B cell (primary cell): ENCODE results near the gene VWA3A.

Source experiments
- EZH2 ChIP-seq: IDR thresholded peaks from 2 replicates; pipeline ENCODE4 v1.6.1; 2012; ENCODE audit warnings: borderline replicate concordance, low read depth, mild to moderate bottlenecking, moderate library complexity, low read length; ENCODE audit not compliant: insufficient read depth, poor library complexity, severe bottlenecking
- TF ChIP-seq, protein P1 (sequence below): fragments of 200-600 bp; IDR thresholded peaks from one replicate; pipeline ENCODE4 v1.8.0; 2022; ENCODE audit warnings: antibody characterized with exemption, mild to moderate bottlenecking

- TF ChIP-seq, protein P1, sequence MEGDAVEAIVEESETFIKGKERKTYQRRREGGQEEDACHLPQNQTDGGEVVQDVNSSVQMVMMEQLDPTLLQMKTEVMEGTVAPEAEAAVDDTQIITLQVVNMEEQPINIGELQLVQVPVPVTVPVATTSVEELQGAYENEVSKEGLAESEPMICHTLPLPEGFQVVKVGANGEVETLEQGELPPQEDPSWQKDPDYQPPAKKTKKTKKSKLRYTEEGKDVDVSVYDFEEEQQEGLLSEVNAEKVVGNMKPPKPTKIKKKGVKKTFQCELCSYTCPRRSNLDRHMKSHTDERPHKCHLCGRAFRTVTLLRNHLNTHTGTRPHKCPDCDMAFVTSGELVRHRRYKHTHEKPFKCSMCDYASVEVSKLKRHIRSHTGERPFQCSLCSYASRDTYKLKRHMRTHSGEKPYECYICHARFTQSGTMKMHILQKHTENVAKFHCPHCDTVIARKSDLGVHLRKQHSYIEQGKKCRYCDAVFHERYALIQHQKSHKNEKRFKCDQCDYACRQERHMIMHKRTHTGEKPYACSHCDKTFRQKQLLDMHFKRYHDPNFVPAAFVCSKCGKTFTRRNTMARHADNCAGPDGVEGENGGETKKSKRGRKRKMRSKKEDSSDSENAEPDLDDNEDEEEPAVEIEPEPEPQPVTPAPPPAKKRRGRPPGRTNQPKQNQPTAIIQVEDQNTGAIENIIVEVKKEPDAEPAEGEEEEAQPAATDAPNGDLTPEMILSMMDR = no peak
- no peak for TF ChIP-seq EZH2
These were observed 94.2 kb downstream of the VWA3A start for GRCh38 chr16:22186517-22186916.
